AG04449 (cell line): ENCODE measurements around the gene KCNMA1.

Experiments used
- CTCF ChIA-PET: fragments of 350-600 bp; formaldehyde crosslinking; extraction: SDS; loops from one replicate; lab custom pipeline; 2021; ENCODE audit warnings: antibody characterized with exemption; lab: Yijun Ruan, JAX
- POLR2A ChIA-PET: fragments of 400-600, 350-600 bp; formaldehyde crosslinking; extraction: SDS; loops from one replicate; lab custom pipeline; 2020; ENCODE audit warnings: antibody characterized with exemption, inconsistent platforms; lab: Yijun Ruan, JAX
- DNase-seq: peaks from one replicate; pipeline ENCODE4 v3.0.0-alpha.2; 2010; ENCODE audit warnings: low read depth, low spot score
- H3K4me3 ChIP-seq: 2 replicates; pipeline ENCODE4 v1.5.1; 2011; ENCODE audit warnings: low read depth, mild to moderate bottlenecking, control low read depth, low read length
- CTCF ChIP-seq: IDR thresholded peaks from one replicate; pipeline ENCODE4 v1.5.1; 2011; ENCODE audit warnings: mild to moderate bottlenecking, moderate library complexity, low read length, control low read depth, inconsistent platforms; ENCODE audit not compliant: insufficient read depth; ENCODE audit errors: missing control alignments

KCNMA1 gene

GRCh38 chr10:77529050-77529576 lies 108.5 kb downstream of the KCNMA1 start:
- ChIA-PET POLR2A (interaction anchor here (0.7 kb wide), 1 partner anchor 26 kb away, joined by 3 read pairs; no protein-coding TSS in a partner anchor), CTCF (interaction anchor here (0.9 to 1.7 kb wide), 2 partner anchors 355 to 363 kb away, joined by 3 to 4 read pairs; no protein-coding TSS in a partner anchor)
- no peak for DNase-seq

GRCh38 chr10:77527839-77528238 lies 109.8 kb downstream of the KCNMA1 start:
- DNase-seq, result no peak
- ChIA-PET CTCF (no interaction called here), POLR2A (no interaction called here)
- H3K4me3 ChIP-seq, result no peak overlapping the region
- TF ChIP-seq CTCF, result no peak

More at GRCh38 chr10:77529050-77529576, 108.5 kb downstream of the KCNMA1 start:
- no peak overlapping the region for H3K4me3 ChIP-seq
- no peak for TF ChIP-seq CTCF

- no peak overlapping the region for H3K4me3 ChIP-seq
- no peak for DNase-seq
- no peak for TF ChIP-seq CTCF
- POLR2A ChIA-PET, result no interaction called here
- CTCF ChIA-PET, result no interaction called here
Observed at GRCh38 chr10:77526868-77527617, 110.6 kb downstream of the KCNMA1 start.

GRCh38 chr10:77524281-77524711 lies 113.3 kb downstream of the KCNMA1 start:
- ChIA-PET POLR2A (interaction anchor here (0.9 to 1.6 kb wide), 7 partner anchors 10 to 132 kb away, joined by 3 to 20 read pairs (median 5); partner anchors contain the start of gene KCNMA1), CTCF (interaction anchor here (0.8 to 3.4 kb wide), 9 partner anchors 9 to 358 kb away, joined by 3 to 15 read pairs (median 8); no protein-coding TSS in a partner anchor)
- no peak for TF ChIP-seq CTCF
- peak overlapping the region; percentile 4; the same call in 1 of the 2 replicates for H3K4me3 ChIP-seq
- peak; percentile 92 for DNase-seq

GRCh38 chr10:77522268-77522809 lies 115.3 kb downstream of the KCNMA1 start:
- POLR2A ChIA-PET, result interaction anchor here (0.6 to 1.2 kb wide), 2 partner anchors 9 to 16 kb away, joined by 3 to 5 read pairs; no protein-coding TSS in a partner anchor
- DNase-seq, result no peak
- CTCF ChIA-PET, result interaction anchor here (0.8 to 3.4 kb wide), 8 partner anchors 8 to 356 kb away, joined by 3 to 15 read pairs (median 6); no protein-coding TSS in a partner anchor
- no peak for TF ChIP-seq CTCF
- no peak overlapping the region for H3K4me3 ChIP-seq

- H3K4me3 ChIP-seq, result no peak overlapping the region
- TF ChIP-seq CTCF, result no peak
- DNase-seq, result no peak
- ChIA-PET POLR2A (no interaction called here), CTCF (no interaction called here)
Observed at GRCh38 chr10:77520995-77521394, 116.6 kb downstream of the KCNMA1 start.
